MCF 10A (cell line): ENCODE results near the gene MFAP4. TPM values are rescaled to one million over a fixed set of nuclear protein-coding genes. Genes with fewer than 3 reads are reported as not detected.

Experiments used
- BruUV-seq: library from RNA; stranded (reverse); fragments of 400-500 nt; replicated peaks from 2 replicates; lab custom pipeline; 2021; lab: Mats Ljungman, UMichigan
- CTCF ChIA-PET: fragments of 300-600 bp; sonication (Branson Sonifier 250); formaldehyde crosslinking; extraction: SDS; loops from one replicate; lab custom pipeline; 2021; ENCODE audit warnings: antibody characterized with exemption, inconsistent platforms; lab: Yijun Ruan, JAX
- POLR2A ChIA-PET: fragments of 300-600, 350-650 bp; sonication (Branson Sonifier 250); formaldehyde crosslinking; extraction: SDS; loops from one replicate; lab custom pipeline; 2020; ENCODE audit warnings: antibody characterized with exemption, inconsistent platforms; lab: Yijun Ruan, JAX
- DNase-seq: peaks from one replicate; pipeline ENCODE4 v3.0.0-alpha.2; 2018; ENCODE audit not compliant: unreplicated experiment
- H3K27ac Mint-ChIP-seq: one replicate; pipeline ENCODE4 v1.8.0; 2022; ENCODE audit warnings: mild to moderate bottlenecking, low read depth, mixed read lengths; ENCODE audit not compliant: unreplicated experiment
- H3K27me3 Mint-ChIP-seq: one replicate; pipeline ENCODE4 v1.8.0; 2022; ENCODE audit warnings: mixed read lengths; ENCODE audit not compliant: insufficient read depth, unreplicated experiment
- H3K36me3 Mint-ChIP-seq: one replicate; pipeline ENCODE4 v1.8.0; 2022; ENCODE audit warnings: mild to moderate bottlenecking, moderate library complexity, mixed read lengths; ENCODE audit not compliant: insufficient read depth, unreplicated experiment
- H3K4me1 Mint-ChIP-seq: one replicate; pipeline ENCODE4 v1.8.0; 2022; ENCODE audit warnings: mixed read lengths; ENCODE audit not compliant: insufficient read depth, unreplicated experiment
- H3K4me3 Mint-ChIP-seq: one replicate; pipeline ENCODE4 v1.8.0; 2022; ENCODE audit warnings: mild to moderate bottlenecking, moderate library complexity, mixed read lengths; ENCODE audit not compliant: unreplicated experiment
- H3K9me3 Mint-ChIP-seq: one replicate; pipeline ENCODE4 v1.8.0; 2022; ENCODE audit warnings: mixed read lengths; ENCODE audit not compliant: unreplicated experiment
- intact Hi-C: fragments of 100-400 bp; cut with micrococcal nuclease; formaldehyde crosslinking; loops from 2 replicates; pipeline ENCODE4 v1.14.1; 2022
- total RNA-seq: library from RNA; stranded (reverse); gene quantifications from 2 replicates; pipeline ENCODE4 v1.2.3, GENCODE V29; 2022
- TF ChIP-seq, protein P1 (sequence below): fragments of 200-600 bp; IDR thresholded peaks from one replicate; pipeline ENCODE4 v1.8.0; 2022; ENCODE audit warnings: antibody characterized with exemption, mild to moderate bottlenecking; ENCODE audit not compliant: unreplicated experiment

Gene MFAP4
- total RNA-seq, 1 experiment from 2014 or later, result not detected

- ChIA-PET POLR2A (no interaction called here), CTCF (no interaction called here)
- peaks cover 10% of the 10 kb centered on the region for H3K4me1 Mint-ChIP-seq
- no TSS peak for BruUV-seq
- DNase-seq, result no peak
- intact Hi-C loops, result no loop called here
- H3K9me3 Mint-ChIP-seq, result peaks cover 7% of the 10 kb centered on the region
- no peak overlapping the region for H3K27ac Mint-ChIP-seq
- TF ChIP-seq, protein P1, sequence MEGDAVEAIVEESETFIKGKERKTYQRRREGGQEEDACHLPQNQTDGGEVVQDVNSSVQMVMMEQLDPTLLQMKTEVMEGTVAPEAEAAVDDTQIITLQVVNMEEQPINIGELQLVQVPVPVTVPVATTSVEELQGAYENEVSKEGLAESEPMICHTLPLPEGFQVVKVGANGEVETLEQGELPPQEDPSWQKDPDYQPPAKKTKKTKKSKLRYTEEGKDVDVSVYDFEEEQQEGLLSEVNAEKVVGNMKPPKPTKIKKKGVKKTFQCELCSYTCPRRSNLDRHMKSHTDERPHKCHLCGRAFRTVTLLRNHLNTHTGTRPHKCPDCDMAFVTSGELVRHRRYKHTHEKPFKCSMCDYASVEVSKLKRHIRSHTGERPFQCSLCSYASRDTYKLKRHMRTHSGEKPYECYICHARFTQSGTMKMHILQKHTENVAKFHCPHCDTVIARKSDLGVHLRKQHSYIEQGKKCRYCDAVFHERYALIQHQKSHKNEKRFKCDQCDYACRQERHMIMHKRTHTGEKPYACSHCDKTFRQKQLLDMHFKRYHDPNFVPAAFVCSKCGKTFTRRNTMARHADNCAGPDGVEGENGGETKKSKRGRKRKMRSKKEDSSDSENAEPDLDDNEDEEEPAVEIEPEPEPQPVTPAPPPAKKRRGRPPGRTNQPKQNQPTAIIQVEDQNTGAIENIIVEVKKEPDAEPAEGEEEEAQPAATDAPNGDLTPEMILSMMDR, result no peak
- no peak overlapping the region for H3K4me3 Mint-ChIP-seq
- H3K27me3 Mint-ChIP-seq, result no peaks in the 10 kb centered on the region
- no peaks in the 10 kb centered on the region for H3K36me3 Mint-ChIP-seq
These were observed 18.1 kb upstream of the MFAP4 start for GRCh38 chr17:19405114-19405513.

DNA sequence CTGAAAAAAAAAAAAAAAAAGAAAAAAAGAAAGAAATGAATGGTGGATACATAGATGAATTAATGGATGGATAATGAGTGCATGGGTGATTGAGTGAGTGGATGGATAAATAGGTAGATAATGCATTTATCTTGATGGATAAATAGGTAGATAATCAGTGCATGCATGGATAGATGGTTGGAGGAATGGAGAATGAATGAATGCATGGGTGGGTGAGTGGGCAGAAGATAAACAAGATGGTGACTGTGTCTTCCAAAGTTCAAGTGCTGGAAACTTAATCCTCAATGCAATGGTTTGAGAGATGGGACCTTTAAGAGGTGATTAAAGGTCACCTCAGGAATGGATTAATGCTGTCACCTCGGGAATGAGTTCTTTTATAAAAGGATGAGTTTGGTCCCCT is 17.3 kb upstream of the MFAP4 start:
- H3K27ac Mint-ChIP-seq, result no peak overlapping the region
- H3K27me3 Mint-ChIP-seq, result no peaks in the 10 kb centered on the region
- H3K36me3 Mint-ChIP-seq, result no peaks in the 10 kb centered on the region
- H3K4me1 Mint-ChIP-seq, result peaks cover 2% of the 10 kb centered on the region
- DNase-seq, result no peak
- ChIA-PET POLR2A (no interaction called here), CTCF (no interaction called here)
- no TSS peak for BruUV-seq
- TF ChIP-seq, protein P1, result no peak
- peaks cover 7% of the 10 kb centered on the region for H3K9me3 Mint-ChIP-seq
- H3K4me3 Mint-ChIP-seq, result no peak overlapping the region
- intact Hi-C loops, result no loop called here

GRCh38 chr17:19403021-19403420 is 16.0 kb upstream of the MFAP4 start:
- H3K36me3 Mint-ChIP-seq, result no peaks in the 10 kb centered on the region
- intact Hi-C loops, result no loop called here
- DNase-seq, result no peak
- no peaks in the 10 kb centered on the region for H3K27me3 Mint-ChIP-seq
- CTCF ChIA-PET, result interaction anchor here (2.0 kb wide), 1 partner anchor 44 kb away, joined by 5 read pairs; no protein-coding TSS in a partner anchor
- no peak overlapping the region for H3K27ac Mint-ChIP-seq
- H3K9me3 Mint-ChIP-seq, result peaks cover 7% of the 10 kb centered on the region
- H3K4me3 Mint-ChIP-seq, result no peak overlapping the region
- POLR2A ChIA-PET, result interaction anchor here (1.6 kb wide), 1 partner anchor 25 kb away, joined by 4 read pairs; no protein-coding TSS in a partner anchor
- H3K4me1 Mint-ChIP-seq, result peaks cover 9% of the 10 kb centered on the region
- TF ChIP-seq, protein P1, result no peak
- BruUV-seq, result no TSS peak

DNA sequence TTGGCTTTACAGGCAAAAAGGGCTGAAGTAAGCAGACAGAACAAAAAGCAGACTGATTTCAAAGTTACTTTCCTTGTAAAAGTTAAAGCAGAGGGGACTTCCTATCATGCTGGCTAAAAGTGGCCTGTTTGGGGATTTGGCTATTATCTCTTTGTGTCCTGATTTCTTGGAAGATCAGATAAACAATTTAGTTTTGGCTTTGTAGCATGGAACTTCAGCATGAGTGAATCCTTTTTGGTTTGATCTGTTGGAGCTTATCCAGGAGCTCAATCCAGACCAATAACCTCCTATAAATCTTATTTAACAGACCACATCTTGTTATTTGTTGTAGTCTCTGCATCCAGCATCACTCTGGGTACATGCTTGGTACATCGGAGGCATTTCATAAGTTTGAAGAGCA is 15.2 kb upstream of the MFAP4 start:
- Mint-ChIP-seq H3K9me3 (peaks cover 7% of the 10 kb centered on the region), H3K27me3 (no peaks in the 10 kb centered on the region), H3K27ac (no peak overlapping the region), H3K4me1 (peaks cover 10% of the 10 kb centered on the region), H3K36me3 (no peaks in the 10 kb centered on the region), H3K4me3 (no peak overlapping the region)
- intact Hi-C loops, result no loop called here
- BruUV-seq, result no TSS peak
- POLR2A ChIA-PET, result interaction anchor here (0.6 to 1.6 kb wide), 3 partner anchors 25 to 366 kb away, joined by 3 to 4 read pairs (median 3); no protein-coding TSS in a partner anchor
- CTCF ChIA-PET, result interaction anchor here (0.5 to 2.0 kb wide), 2 partner anchors 8 to 45 kb away, joined by 3 to 5 read pairs; no protein-coding TSS in a partner anchor
- no peak for DNase-seq
- TF ChIP-seq, protein P1, result no peak
